Measurements from ENCODE around the gene VWA5A.

VWA5A gene

GRCh38 chr11:124114942-124115781 is at the start of gene VWA5A:
VWA5A (plus strand) TSS chr11:124115450; CDS start chr11:124117512, 2,062 bp downstream.
- peak; percentile 89 for DNase-seq

- DNase-seq, result peak; percentile 27
Observed at GRCh38 chr11:124068601-124069110, 46.6 kb upstream of the VWA5A start.

- DNase-seq, result peak; percentile 78
Observed at GRCh38 chr11:124069429-124070401, 45.5 kb upstream of the VWA5A start.

GRCh38 chr11:124070915-124071622 is 44.2 kb upstream of the VWA5A start:
- DNase-seq, result peak; percentile 86

GRCh38 chr11:124071623-124071948 is 43.7 kb upstream of the VWA5A start:
- DNase-seq, result no peak

- DNase-seq, result no peak
Observed at GRCh38 chr11:124072147-124072546, 43.1 kb upstream of the VWA5A start.

GRCh38 chr11:124074554-124074953 is 40.7 kb upstream of the VWA5A start:
- DNase-seq, result no peak

- DNase-seq, result no peak
Observed at GRCh38 chr11:124075492-124075840, 39.8 kb upstream of the VWA5A start.

- DNase-seq, result peak; percentile 38
Observed at GRCh38 chr11:124075841-124076651, 39.2 kb upstream of the VWA5A start.

- no peak for DNase-seq
Observed at GRCh38 chr11:124077266-124077665, 38.0 kb upstream of the VWA5A start.

GRCh38 chr11:124078591-124078990 is 36.7 kb upstream of the VWA5A start:
- no peak for DNase-seq

GRCh38 chr11:124079631-124080326 is 35.5 kb upstream of the VWA5A start:
- no peak for DNase-seq

- peak; percentile 11 for DNase-seq
Observed at GRCh38 chr11:124080327-124081001, 34.8 kb upstream of the VWA5A start.

- DNase-seq, result no peak
Observed at GRCh38 chr11:124081483-124081882, 33.8 kb upstream of the VWA5A start.

- no peak for DNase-seq
Observed at GRCh38 chr11:124082371-124082770, 32.9 kb upstream of the VWA5A start.

- no peak for DNase-seq
Observed at GRCh38 chr11:124085583-124085982, 29.7 kb upstream of the VWA5A start.

GRCh38 chr11:124085997-124086846 is 29.0 kb upstream of the VWA5A start:
- no peak for DNase-seq

GRCh38 chr11:124090996-124091395 is 24.3 kb upstream of the VWA5A start:
- no peak for DNase-seq

- no peak for DNase-seq
Observed at GRCh38 chr11:124093330-124093729, 21.9 kb upstream of the VWA5A start.

- DNase-seq, result no peak
Observed at GRCh38 chr11:124094731-124095130, 20.5 kb upstream of the VWA5A start.
